ENCODE data around the gene SRSF9.
"Not testable (repeated sequence)": the region's sequence is repeated elsewhere in the genome, so short reads cannot be mapped to it uniquely, and the experiment has no call there.

Gene SRSF9

GRCh38 chr12:120469450-120470149, at the start of gene SRSF9:
Gene SRSF9, minus strand, starts transcription at chr12:120469748. Its CDS starts 139 bp downstream, at chr12:120469609.
- peak; percentile 90 to 96 (median 94) for DNase-seq (ENCODE audit: low read depth in 4 of 4, low spot score in 1 of 4)

GRCh38 chr12:120519324-120519723, 49.8 kb upstream of the SRSF9 start:
- not testable (repeated sequence) for DNase-seq (ENCODE audit: low read depth in 4 of 4, low spot score in 1 of 4)

GRCh38 chr12:120515496-120515895, 45.9 kb upstream of the SRSF9 start:
- DNase-seq (ENCODE audit: low read depth in 4 of 4, low spot score in 1 of 4), result no peak

GRCh38 chr12:120514002-120514401, 44.5 kb upstream of the SRSF9 start:
- DNase-seq (ENCODE audit: low read depth in 4 of 4, low spot score in 1 of 4), result no peak

GRCh38 chr12:120508537-120508936, 39.0 kb upstream of the SRSF9 start:
- DNase-seq (ENCODE audit: low read depth in 4 of 4, low spot score in 1 of 4), result no peak

- DNase-seq (ENCODE audit: low read depth in 4 of 4, low spot score in 1 of 4), result no peak
Measured at GRCh38 chr12:120504587-120504986, 35.0 kb upstream of the SRSF9 start.

GRCh38 chr12:120500581-120500980, 31.0 kb upstream of the SRSF9 start:
- no peak for DNase-seq (ENCODE audit: low read depth in 4 of 4, low spot score in 1 of 4)

GRCh38 chr12:120498870-120499515, 29.4 kb upstream of the SRSF9 start:
- DNase-seq (ENCODE audit: low read depth in 4 of 4, low spot score in 1 of 4), result no peak

GRCh38 chr12:120497524-120498150, 28.1 kb upstream of the SRSF9 start:
- no peak for DNase-seq (ENCODE audit: low read depth in 4 of 4, low spot score in 1 of 4)

GRCh38 chr12:120496413-120497340, 27.1 kb upstream of the SRSF9 start:
- DNase-seq (ENCODE audit: low read depth in 4 of 4, low spot score in 1 of 4), result peak; percentile 14 to 30 (median 17)

GRCh38 chr12:120495731-120496412, 26.3 kb upstream of the SRSF9 start, which contains the start of gene DYNLL1:
Gene DYNLL1, plus strand, starts transcription at chr12:120496113. Its CDS starts 309 bp downstream, at chr12:120496422.
- DNase-seq (ENCODE audit: low read depth in 4 of 4, low spot score in 1 of 4), result peak; percentile 96 to 99 (median 96)

- no peak for DNase-seq (ENCODE audit: low read depth in 4 of 4, low spot score in 1 of 4)
Measured at GRCh38 chr12:120495186-120495730, 25.7 kb upstream of the SRSF9 start.

- no peak for DNase-seq (ENCODE audit: low read depth in 4 of 4, low spot score in 1 of 4)
Measured at GRCh38 chr12:120490833-120491512, 21.4 kb upstream of the SRSF9 start.

GRCh38 chr12:120490325-120490724, 20.8 kb upstream of the SRSF9 start:
- DNase-seq (ENCODE audit: low read depth in 4 of 4, low spot score in 1 of 4), result no peak

- no peak for DNase-seq (ENCODE audit: low read depth in 4 of 4, low spot score in 1 of 4)
Measured at GRCh38 chr12:120489018-120489417, 19.5 kb upstream of the SRSF9 start.

- DNase-seq (ENCODE audit: low read depth in 4 of 4, low spot score in 1 of 4), result no peak
Measured at GRCh38 chr12:120488057-120488640, 18.6 kb upstream of the SRSF9 start.

GRCh38 chr12:120487552-120487951, 18.0 kb upstream of the SRSF9 start:
- not testable (repeated sequence) for DNase-seq (ENCODE audit: low read depth in 4 of 4, low spot score in 1 of 4)

- DNase-seq (ENCODE audit: low read depth in 4 of 4, low spot score in 1 of 4), result no peak
Measured at GRCh38 chr12:120485961-120486881, 16.7 kb upstream of the SRSF9 start.

Data from stimulated activated CD4-positive, alpha-beta T cell treated with anti-CD3 and anti-CD28 coated beads, Interleukin-1b, Interleukin-23, amount 100 ng/mL, for 24 hours (primary cell).